ENCODE results near the gene MUC5B. TPM values are rescaled to one million over a fixed set of nuclear protein-coding genes. Genes with fewer than 3 reads are reported as not detected.

Gene MUC5B
- total RNA-seq, 1 donor from 2014 or later = not detected

- Mint-ChIP-seq H3K4me3 (no peak overlapping the region), H3K9me3 (peaks cover 11% of the 10 kb centered on the region), H3K36me3 (no peaks in the 10 kb centered on the region), H3K27ac (no peak overlapping the region), H3K27me3 (ENCODE audit: low read depth) (no peaks in the 10 kb centered on the region), H3K4me1 (no peaks in the 10 kb centered on the region)
- DNase-seq (ENCODE audit: low spot score in 2 of 2, unreplicated experiment in 2 of 2) = no peak
- TF ChIP-seq CTCF (IDR thresholded peaks at IDR 0.05; ENCODE audit: unreplicated experiment) = no peak
Observed at GRCh38 chr11:1237851-1238250, 15.0 kb downstream of the MUC5B start.

GRCh38 chr11:1238767-1239595 is 16.1 kb downstream of the MUC5B start:
- Mint-ChIP-seq H3K27me3 (ENCODE audit: low read depth) (no peaks in the 10 kb centered on the region), H3K9me3 (peaks cover 11% of the 10 kb centered on the region), H3K36me3 (no peaks in the 10 kb centered on the region), H3K27ac (no peak overlapping the region), H3K4me1 (no peaks in the 10 kb centered on the region), H3K4me3 (no peak overlapping the region)
- TF ChIP-seq CTCF (IDR thresholded peaks at IDR 0.05; ENCODE audit: unreplicated experiment) = no peak
- DNase-seq (ENCODE audit: low spot score in 2 of 2, unreplicated experiment in 2 of 2) = peak in 1 of 2 experiments; percentile 69

GRCh38 chr11:1239596-1240205 is 16.8 kb downstream of the MUC5B start:
- no peak for DNase-seq (ENCODE audit: low spot score in 2 of 2, unreplicated experiment in 2 of 2)
- Mint-ChIP-seq H3K36me3 (no peaks in the 10 kb centered on the region), H3K4me3 (no peak overlapping the region), H3K27me3 (ENCODE audit: low read depth) (no peaks in the 10 kb centered on the region), H3K4me1 (no peaks in the 10 kb centered on the region), H3K27ac (no peak overlapping the region), H3K9me3 (peaks cover 11% of the 10 kb centered on the region)
- TF ChIP-seq CTCF (IDR thresholded peaks at IDR 0.05; ENCODE audit: unreplicated experiment) = no peak

- no peak for TF ChIP-seq CTCF (IDR thresholded peaks at IDR 0.05; ENCODE audit: unreplicated experiment)
- Mint-ChIP-seq H3K27ac (no peak overlapping the region), H3K4me1 (no peaks in the 10 kb centered on the region), H3K4me3 (no peak overlapping the region), H3K36me3 (no peaks in the 10 kb centered on the region), H3K27me3 (ENCODE audit: low read depth) (no peaks in the 10 kb centered on the region), H3K9me3 (peaks cover 11% of the 10 kb centered on the region)
- DNase-seq (ENCODE audit: low spot score in 2 of 2, unreplicated experiment in 2 of 2) = no peak
Observed at GRCh38 chr11:1240771-1241170, 17.9 kb downstream of the MUC5B start.

- DNase-seq (ENCODE audit: low spot score in 2 of 2, unreplicated experiment in 2 of 2) = no peak
- Mint-ChIP-seq H3K4me3 (no peak overlapping the region), H3K27me3 (ENCODE audit: low read depth) (no peaks in the 10 kb centered on the region), H3K27ac (no peak overlapping the region), H3K9me3 (peaks cover 11% of the 10 kb centered on the region), H3K4me1 (no peaks in the 10 kb centered on the region), H3K36me3 (no peaks in the 10 kb centered on the region)
- TF ChIP-seq CTCF (IDR thresholded peaks at IDR 0.05; ENCODE audit: unreplicated experiment) = no peak
Observed at GRCh38 chr11:1241706-1242105, 18.8 kb downstream of the MUC5B start.

Measured in mesothelial cell of epicardium (in vitro differentiated cells).